Measurements from ENCODE around the gene NCK2. TPM values are rescaled to one million over a fixed set of nuclear protein-coding genes. Genes with fewer than 3 reads are reported as not detected.

NCK2 gene
- total and polyA plus RNA-seq, 10 of the 15 experiments (the other 5 are each of a cell fraction or from before 2014, with no cell fraction given) = 1.2 to 30.9 (median 14.1) TPM

DNA sequence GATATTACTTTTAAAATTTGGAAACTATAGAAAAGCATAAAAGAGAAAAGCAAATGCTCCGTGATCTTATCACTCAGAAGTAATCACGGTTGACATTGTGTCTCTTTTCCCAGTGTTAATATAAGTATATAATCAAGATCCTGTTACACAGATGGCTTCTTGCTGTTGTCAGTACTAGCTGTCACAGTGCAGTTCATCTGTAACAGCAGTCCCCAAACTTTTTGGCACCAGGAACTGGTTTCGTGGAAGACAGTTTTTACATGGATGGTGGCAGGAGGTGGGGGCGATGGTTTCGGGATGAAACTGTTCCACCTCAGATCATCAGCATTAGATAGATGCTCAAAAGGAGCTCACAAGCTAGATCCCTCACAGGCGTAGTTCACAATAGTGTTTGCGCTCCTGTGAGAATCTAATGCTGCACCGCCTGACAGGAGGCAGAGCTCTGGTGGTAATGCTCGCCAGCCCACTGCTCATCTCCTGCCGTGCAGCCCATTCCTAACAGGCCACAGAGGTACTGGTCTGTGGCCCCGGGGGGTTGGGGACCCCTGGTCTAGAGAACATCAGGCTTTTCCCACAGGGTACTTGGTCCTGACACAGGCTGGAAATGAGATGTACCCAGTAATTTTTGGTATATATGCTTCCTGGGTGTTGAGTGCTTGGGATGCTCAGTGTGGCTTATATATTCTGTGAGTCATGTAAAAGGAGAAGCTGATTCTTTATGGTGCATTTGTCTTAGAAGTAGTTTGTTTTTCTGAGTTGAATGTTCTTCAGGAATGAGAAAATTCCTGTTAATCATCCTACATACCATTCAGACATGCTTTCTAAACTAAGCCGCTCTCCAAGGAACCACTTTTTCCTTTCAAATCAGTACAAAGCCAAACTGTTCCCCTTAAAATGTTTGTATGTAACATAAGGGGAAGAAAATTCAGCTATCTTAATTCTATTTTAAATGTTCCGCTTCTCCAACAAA lies 121.8 kb downstream of the NCK2 start:
- Histone ChIP-seq H3K79me2 (ENCODE audit: control insufficient read depth, insufficient read depth, low read length) (peaks cover 5% of the 10 kb centered on the region), H3K4me3 (no peak overlapping the region), H3K4me1 (ENCODE audit: control insufficient read depth, insufficient read depth, low read length) (no peaks in the 10 kb centered on the region; the same call in 1 of the 2 replicates), H3K9me3 (replicated peaks; ENCODE audit: control insufficient read depth, insufficient read depth, low read length) (no peaks in the 10 kb centered on the region), H3K9ac (ENCODE audit: control insufficient read depth, insufficient read depth, low read length) (no peak overlapping the region), H3K36me3 (ENCODE audit: control insufficient read depth in 2 of 2, insufficient read depth in 2 of 2, low read length in 1 of 2) (peaks cover 1 to 3% of the 10 kb centered on the region in 2 experiments; a peak in 3 of 4 replicates), H3K27ac (ENCODE audit: control insufficient read depth, insufficient read depth) (no peak overlapping the region), H2AFZ (ENCODE audit: control insufficient read depth, low read depth, low read length) (no peak overlapping the region), H4K20me1 (ENCODE audit: control insufficient read depth, insufficient read depth) (no peaks in the 10 kb centered on the region), H3K27me3 (replicated peaks in 1 of 2; ENCODE audit: control insufficient read depth in 2 of 2, insufficient read depth in 2 of 2, low read length in 1 of 2) (no peaks in the 10 kb centered on the region), H3K4me2 (ENCODE audit: control insufficient read depth, insufficient read depth) (no peak overlapping the region)
- ChIA-PET SMC1A (ENCODE audit: uncharacterized antibody, unreplicated experiment) (interaction anchor here (1.0 to 1.4 kb wide), 2 partner anchors 9 to 68 kb away, joined by 3 to 5 read pairs; no protein-coding TSS in a partner anchor), POLR2A (no interaction called here), RAD21 (ENCODE audit: unreplicated experiment) (interaction anchor here (0.8 kb wide), 1 partner anchor 111 kb away, joined by 3 read pairs; no protein-coding TSS in a partner anchor), CTCF (interaction anchor here (1.0 kb wide), 1 partner anchor 9 kb away, joined by 3 read pairs; no protein-coding TSS in a partner anchor)
- FAIRE-seq (no peak), ATAC-seq (no peak), DNase-seq (ENCODE audit: low read depth, low spot score) (no peak)
- 77% methylated on average over 13 of the region's 13 CpGs for WGBS (ENCODE audit: insufficient coverage, insufficient replicate concordance, low lambda C conversion rate, missing lambda C conversion rate)
- intact Hi-C loops (cut with micrococcal nuclease; ENCODE audit: unreplicated experiment) = no loop called here
- TF ChIP-seq ASH2L (IDR thresholded peaks at IDR 0.05; ENCODE audit: borderline replicate concordance, low read depth) (no peak), RAD51 (IDR thresholded peaks at IDR 0.05) (no peak), RELB (IDR thresholded peaks at IDR 0.05; ENCODE audit: low read depth) (no peak), BACH1 (IDR thresholded peaks at IDR 0.05; ENCODE audit: borderline replicate concordance) (no peak), MEF2B (IDR thresholded peaks at IDR 0.05; ENCODE audit: partially characterized antibody, poor library complexity, severe bottlenecking) (no peak), MTA3 (IDR thresholded peaks at IDR 0.05; ENCODE audit: borderline replicate concordance, low read length) (no peak), RAD21 (IDR thresholded peaks at IDR 0.05; ENCODE audit: insufficient read depth, low read depth, low read length) (no peak)
- TF ChIP-seq, protein P1, sequence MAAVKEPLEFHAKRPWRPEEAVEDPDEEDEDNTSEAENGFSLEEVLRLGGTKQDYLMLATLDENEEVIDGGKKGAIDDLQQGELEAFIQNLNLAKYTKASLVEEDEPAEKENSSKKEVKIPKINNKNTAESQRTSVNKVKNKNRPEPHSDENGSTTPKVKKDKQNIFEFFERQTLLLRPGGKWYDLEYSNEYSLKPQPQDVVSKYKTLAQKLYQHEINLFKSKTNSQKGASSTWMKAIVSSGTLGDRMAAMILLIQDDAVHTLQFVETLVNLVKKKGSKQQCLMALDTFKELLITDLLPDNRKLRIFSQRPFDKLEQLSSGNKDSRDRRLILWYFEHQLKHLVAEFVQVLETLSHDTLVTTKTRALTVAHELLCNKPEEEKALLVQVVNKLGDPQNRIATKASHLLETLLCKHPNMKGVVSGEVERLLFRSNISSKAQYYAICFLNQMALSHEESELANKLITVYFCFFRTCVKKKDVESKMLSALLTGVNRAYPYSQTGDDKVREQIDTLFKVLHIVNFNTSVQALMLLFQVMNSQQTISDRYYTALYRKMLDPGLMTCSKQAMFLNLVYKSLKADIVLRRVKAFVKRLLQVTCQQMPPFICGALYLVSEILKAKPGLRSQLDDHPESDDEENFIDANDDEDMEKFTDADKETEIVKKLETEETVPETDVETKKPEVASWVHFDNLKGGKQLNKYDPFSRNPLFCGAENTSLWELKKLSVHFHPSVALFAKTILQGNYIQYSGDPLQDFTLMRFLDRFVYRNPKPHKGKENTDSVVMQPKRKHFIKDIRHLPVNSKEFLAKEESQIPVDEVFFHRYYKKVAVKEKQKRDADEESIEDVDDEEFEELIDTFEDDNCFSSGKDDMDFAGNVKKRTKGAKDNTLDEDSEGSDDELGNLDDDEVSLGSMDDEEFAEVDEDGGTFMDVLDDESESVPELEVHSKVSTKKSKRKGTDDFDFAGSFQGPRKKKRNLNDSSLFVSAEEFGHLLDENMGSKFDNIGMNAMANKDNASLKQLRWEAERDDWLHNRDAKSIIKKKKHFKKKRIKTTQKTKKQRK (IDR thresholded peaks at IDR 0.05; ENCODE audit: low read depth, low read length) = no peak
- TF ChIP-seq, protein P2, sequence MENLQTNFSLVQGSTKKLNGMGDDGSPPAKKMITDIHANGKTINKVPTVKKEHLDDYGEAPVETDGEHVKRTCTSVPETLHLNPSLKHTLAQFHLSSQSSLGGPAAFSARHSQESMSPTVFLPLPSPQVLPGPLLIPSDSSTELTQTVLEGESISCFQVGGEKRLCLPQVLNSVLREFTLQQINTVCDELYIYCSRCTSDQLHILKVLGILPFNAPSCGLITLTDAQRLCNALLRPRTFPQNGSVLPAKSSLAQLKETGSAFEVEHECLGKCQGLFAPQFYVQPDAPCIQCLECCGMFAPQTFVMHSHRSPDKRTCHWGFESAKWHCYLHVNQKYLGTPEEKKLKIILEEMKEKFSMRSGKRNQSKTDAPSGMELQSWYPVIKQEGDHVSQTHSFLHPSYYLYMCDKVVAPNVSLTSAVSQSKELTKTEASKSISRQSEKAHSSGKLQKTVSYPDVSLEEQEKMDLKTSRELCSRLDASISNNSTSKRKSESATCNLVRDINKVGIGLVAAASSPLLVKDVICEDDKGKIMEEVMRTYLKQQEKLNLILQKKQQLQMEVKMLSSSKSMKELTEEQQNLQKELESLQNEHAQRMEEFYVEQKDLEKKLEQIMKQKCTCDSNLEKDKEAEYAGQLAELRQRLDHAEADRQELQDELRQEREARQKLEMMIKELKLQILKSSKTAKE (IDR thresholded peaks at IDR 0.05; ENCODE audit: low read depth, poor library complexity, severe bottlenecking) = no peak
- no TSS peak for BruUV-seq (replicated peaks)
- in situ Hi-C loops (cut with MboI) = no loop called here

Data from GM12878 (cell line).